ENCODE results near the gene ITGB6.

Gene ITGB6

GRCh38 chr2:160104115-160104514 is 96.0 kb downstream of the ITGB6 start:
- Histone ChIP-seq H3K27me3 (ENCODE audit: control insufficient read depth, insufficient read depth, low read length) (no peaks in the 10 kb centered on the region), H3K4me3 (ENCODE audit: low read length) (no peak overlapping the region), H3K4me1 (ENCODE audit: control insufficient read depth, low read depth, low read length) (no peaks in the 10 kb centered on the region), H3K9ac (ENCODE audit: low read length) (no peak overlapping the region), H3K9me3 (ENCODE audit: control insufficient read depth, low read depth, low read length) (no peaks in the 10 kb centered on the region), H3K27ac (ENCODE audit: low read length) (no peak overlapping the region), H3K36me3 (ENCODE audit: control insufficient read depth, low read depth, low read length) (no peaks in the 10 kb centered on the region)

- H3K9me3 ChIP-seq (ENCODE audit: control insufficient read depth, low read depth, low read length), result peaks cover 16% of the 10 kb centered on the region
- H3K27ac ChIP-seq (ENCODE audit: low read length), result no peak overlapping the region
- no peaks in the 10 kb centered on the region for H3K4me1 ChIP-seq (ENCODE audit: control insufficient read depth, low read depth, low read length)
- H3K36me3 ChIP-seq (ENCODE audit: control insufficient read depth, low read depth, low read length), result no peaks in the 10 kb centered on the region
- no peaks in the 10 kb centered on the region for H3K27me3 ChIP-seq (ENCODE audit: control insufficient read depth, insufficient read depth, low read length)
- H3K9ac ChIP-seq (ENCODE audit: low read length), result no peak overlapping the region
- no peak overlapping the region for H3K4me3 ChIP-seq (ENCODE audit: low read length)
Measured at GRCh38 chr2:160097326-160097725, 102.7 kb downstream of the ITGB6 start.

GRCh38 chr2:160096409-160096808 is 103.7 kb downstream of the ITGB6 start:
- Histone ChIP-seq H3K27me3 (ENCODE audit: control insufficient read depth, insufficient read depth, low read length) (no peaks in the 10 kb centered on the region), H3K36me3 (ENCODE audit: control insufficient read depth, low read depth, low read length) (no peaks in the 10 kb centered on the region), H3K4me1 (ENCODE audit: control insufficient read depth, low read depth, low read length) (no peaks in the 10 kb centered on the region), H3K27ac (ENCODE audit: low read length) (no peak overlapping the region), H3K9ac (ENCODE audit: low read length) (no peak overlapping the region), H3K9me3 (ENCODE audit: control insufficient read depth, low read depth, low read length) (peaks cover 17% of the 10 kb centered on the region), H3K4me3 (ENCODE audit: low read length) (no peak overlapping the region)

- Histone ChIP-seq H3K27me3 (ENCODE audit: control insufficient read depth, insufficient read depth, low read length) (no peaks in the 10 kb centered on the region), H3K27ac (ENCODE audit: low read length) (no peak overlapping the region), H3K9me3 (ENCODE audit: control insufficient read depth, low read depth, low read length) (peaks cover 34% of the 10 kb centered on the region), H3K4me1 (ENCODE audit: control insufficient read depth, low read depth, low read length) (no peaks in the 10 kb centered on the region), H3K4me3 (ENCODE audit: low read length) (no peak overlapping the region), H3K9ac (ENCODE audit: low read length) (no peak overlapping the region), H3K36me3 (ENCODE audit: control insufficient read depth, low read depth, low read length) (no peaks in the 10 kb centered on the region)
Measured at GRCh38 chr2:160092445-160092844, 107.6 kb downstream of the ITGB6 start.

GRCh38 chr2:160091381-160091780 is 108.7 kb downstream of the ITGB6 start:
- H3K27ac ChIP-seq (ENCODE audit: low read length), result no peak overlapping the region
- H3K27me3 ChIP-seq (ENCODE audit: control insufficient read depth, insufficient read depth, low read length), result no peaks in the 10 kb centered on the region
- no peak overlapping the region for H3K9ac ChIP-seq (ENCODE audit: low read length)
- H3K9me3 ChIP-seq (ENCODE audit: control insufficient read depth, low read depth, low read length), result peaks cover 44% of the 10 kb centered on the region
- no peak overlapping the region for H3K4me3 ChIP-seq (ENCODE audit: low read length)
- H3K4me1 ChIP-seq (ENCODE audit: control insufficient read depth, low read depth, low read length), result no peaks in the 10 kb centered on the region
- H3K36me3 ChIP-seq (ENCODE audit: control insufficient read depth, low read depth, low read length), result no peaks in the 10 kb centered on the region

GRCh38 chr2:160087854-160088745 is 112.0 kb downstream of the ITGB6 start:
- no peak overlapping the region for H3K4me3 ChIP-seq (ENCODE audit: low read length)
- H3K4me1 ChIP-seq (ENCODE audit: control insufficient read depth, low read depth, low read length), result no peaks in the 10 kb centered on the region
- peaks cover 43% of the 10 kb centered on the region for H3K9me3 ChIP-seq (ENCODE audit: control insufficient read depth, low read depth, low read length)

GRCh38 chr2:160085662-160086061 is 114.4 kb downstream of the ITGB6 start:
- Histone ChIP-seq H3K9ac (ENCODE audit: low read length) (no peak overlapping the region), H3K27ac (ENCODE audit: low read length) (no peak overlapping the region), H3K27me3 (ENCODE audit: control insufficient read depth, insufficient read depth, low read length) (no peaks in the 10 kb centered on the region), H3K36me3 (ENCODE audit: control insufficient read depth, low read depth, low read length) (no peaks in the 10 kb centered on the region), H3K4me3 (ENCODE audit: low read length) (no peak overlapping the region), H3K9me3 (ENCODE audit: control insufficient read depth, low read depth, low read length) (peaks cover 35% of the 10 kb centered on the region), H3K4me1 (ENCODE audit: control insufficient read depth, low read depth, low read length) (no peaks in the 10 kb centered on the region)

More at GRCh38 chr2:160087854-160088745, 112.0 kb downstream of the ITGB6 start:
- Histone ChIP-seq H3K36me3 (ENCODE audit: control insufficient read depth, low read depth, low read length) (no peaks in the 10 kb centered on the region), H3K27ac (ENCODE audit: low read length) (no peak overlapping the region), H3K27me3 (ENCODE audit: control insufficient read depth, insufficient read depth, low read length) (no peaks in the 10 kb centered on the region), H3K9ac (ENCODE audit: low read length) (no peak overlapping the region)

GRCh38 chr2:160077912-160078810 is 121.9 kb downstream of the ITGB6 start:
- Histone ChIP-seq H3K4me3 (ENCODE audit: low read length) (no peak overlapping the region), H3K4me1 (ENCODE audit: control insufficient read depth, low read depth, low read length) (no peaks in the 10 kb centered on the region), H3K9me3 (ENCODE audit: control insufficient read depth, low read depth, low read length) (no peaks in the 10 kb centered on the region), H3K36me3 (ENCODE audit: control insufficient read depth, low read depth, low read length) (no peaks in the 10 kb centered on the region), H3K27ac (ENCODE audit: low read length) (no peak overlapping the region), H3K27me3 (ENCODE audit: control insufficient read depth, insufficient read depth, low read length) (no peaks in the 10 kb centered on the region), H3K9ac (ENCODE audit: low read length) (no peak overlapping the region)

GRCh38 chr2:160076914-160077313 is 123.2 kb downstream of the ITGB6 start:
- no peaks in the 10 kb centered on the region for H3K9me3 ChIP-seq (ENCODE audit: control insufficient read depth, low read depth, low read length)
- no peak overlapping the region for H3K27ac ChIP-seq (ENCODE audit: low read length)
- no peaks in the 10 kb centered on the region for H3K27me3 ChIP-seq (ENCODE audit: control insufficient read depth, insufficient read depth, low read length)
- no peak overlapping the region for H3K9ac ChIP-seq (ENCODE audit: low read length)
- no peaks in the 10 kb centered on the region for H3K4me1 ChIP-seq (ENCODE audit: control insufficient read depth, low read depth, low read length)
- H3K4me3 ChIP-seq (ENCODE audit: low read length), result no peak overlapping the region
- H3K36me3 ChIP-seq (ENCODE audit: control insufficient read depth, low read depth, low read length), result no peaks in the 10 kb centered on the region

GRCh38 chr2:160076241-160076640 is 123.8 kb downstream of the ITGB6 start:
- Histone ChIP-seq H3K27ac (ENCODE audit: low read length) (no peak overlapping the region), H3K9me3 (ENCODE audit: control insufficient read depth, low read depth, low read length) (no peaks in the 10 kb centered on the region), H3K9ac (ENCODE audit: low read length) (no peak overlapping the region), H3K36me3 (ENCODE audit: control insufficient read depth, low read depth, low read length) (no peaks in the 10 kb centered on the region), H3K4me1 (ENCODE audit: control insufficient read depth, low read depth, low read length) (no peaks in the 10 kb centered on the region), H3K4me3 (ENCODE audit: low read length) (no peak overlapping the region), H3K27me3 (ENCODE audit: control insufficient read depth, insufficient read depth, low read length) (no peaks in the 10 kb centered on the region)

- no peak overlapping the region for H3K9ac ChIP-seq (ENCODE audit: low read length)
- no peaks in the 10 kb centered on the region for H3K9me3 ChIP-seq (ENCODE audit: control insufficient read depth, low read depth, low read length)
- no peak overlapping the region for H3K4me3 ChIP-seq (ENCODE audit: low read length)
- no peaks in the 10 kb centered on the region for H3K27me3 ChIP-seq (ENCODE audit: control insufficient read depth, insufficient read depth, low read length)
- H3K27ac ChIP-seq (ENCODE audit: low read length), result no peak overlapping the region
- H3K36me3 ChIP-seq (ENCODE audit: control insufficient read depth, low read depth, low read length), result no peaks in the 10 kb centered on the region
- no peaks in the 10 kb centered on the region for H3K4me1 ChIP-seq (ENCODE audit: control insufficient read depth, low read depth, low read length)
Measured at GRCh38 chr2:160075171-160075570, 124.9 kb downstream of the ITGB6 start.
